ENCODE results near the gene ZNF853.
"Not testable (repeated sequence)": the region's sequence is repeated elsewhere in the genome, so short reads cannot be mapped to it uniquely, and the experiment has no call there.

The ZNF853 gene

GRCh38 chr7:6630007-6630849, 14.8 kb downstream of the ZNF853 start:
- no peak overlapping the region for H3K4me2 ChIP-seq
- H3K79me2 ChIP-seq (ENCODE audit: insufficient read depth, low read depth), result no peaks in the 10 kb centered on the region
- no peaks in the 10 kb centered on the region for H3K4me1 ChIP-seq (ENCODE audit: low read depth, poor library complexity, severe bottlenecking)
- no peak overlapping the region for H3K27ac ChIP-seq
- H3K4me3 ChIP-seq (IDR thresholded peaks at IDR 0.05; ENCODE audit: insufficient read depth, low read depth, low read length), result no peak overlapping the region
- no peak overlapping the region for H3K9ac ChIP-seq
- TF ChIP-seq CTCF (conservative IDR thresholded peaks at IDR 0.05; ENCODE audit: low read depth, low read length), result no peak
- no peaks in the 10 kb centered on the region for H3K36me3 ChIP-seq (ENCODE audit: insufficient read depth)
- H4K20me1 ChIP-seq (ENCODE audit: insufficient read depth), result no peaks in the 10 kb centered on the region
- no peak overlapping the region for H2AFZ ChIP-seq (ENCODE audit: low read depth)
- H3K27me3 ChIP-seq (ENCODE audit: insufficient read depth, low read depth), result no peaks in the 10 kb centered on the region

GRCh38 chr7:6631605-6632004, 16.2 kb downstream of the ZNF853 start:
- H4K20me1 ChIP-seq (ENCODE audit: insufficient read depth), result no peaks in the 10 kb centered on the region
- no peak for TF ChIP-seq CTCF (conservative IDR thresholded peaks at IDR 0.05; ENCODE audit: low read depth, low read length)
- no peak overlapping the region for H3K4me2 ChIP-seq

GRCh38 chr7:6634021-6634420, 18.6 kb downstream of the ZNF853 start:
- no peak for TF ChIP-seq CTCF (conservative IDR thresholded peaks at IDR 0.05; ENCODE audit: low read depth, low read length)
- Histone ChIP-seq H3K79me2 (ENCODE audit: insufficient read depth, low read depth) (no peaks in the 10 kb centered on the region), H3K4me2 (no peak overlapping the region), H4K20me1 (ENCODE audit: insufficient read depth) (no peaks in the 10 kb centered on the region), H3K9ac (no peak overlapping the region), H3K4me1 (ENCODE audit: low read depth, poor library complexity, severe bottlenecking) (no peaks in the 10 kb centered on the region), H3K4me3 (IDR thresholded peaks at IDR 0.05; ENCODE audit: insufficient read depth, low read depth, low read length) (no peak overlapping the region), H3K27me3 (ENCODE audit: insufficient read depth, low read depth) (no peaks in the 10 kb centered on the region), H2AFZ (ENCODE audit: low read depth) (no peak overlapping the region), H3K27ac (no peak overlapping the region), H3K36me3 (ENCODE audit: insufficient read depth) (no peaks in the 10 kb centered on the region)

More at GRCh38 chr7:6631605-6632004, 16.2 kb downstream of the ZNF853 start:
- Histone ChIP-seq H3K36me3 (ENCODE audit: insufficient read depth) (no peaks in the 10 kb centered on the region), H2AFZ (ENCODE audit: low read depth) (no peak overlapping the region), H3K79me2 (ENCODE audit: insufficient read depth, low read depth) (no peaks in the 10 kb centered on the region), H3K27me3 (ENCODE audit: insufficient read depth, low read depth) (no peaks in the 10 kb centered on the region), H3K4me3 (IDR thresholded peaks at IDR 0.05; ENCODE audit: insufficient read depth, low read depth, low read length) (no peak overlapping the region), H3K27ac (no peak overlapping the region), H3K9ac (no peak overlapping the region), H3K4me1 (ENCODE audit: low read depth, poor library complexity, severe bottlenecking) (no peaks in the 10 kb centered on the region)

- H3K27ac ChIP-seq; H2AFZ ChIP-seq (ENCODE audit: low read depth); H3K4me1 ChIP-seq (ENCODE audit: low read depth, poor library complexity, severe bottlenecking); H3K4me2 ChIP-seq; H3K79me2 ChIP-seq (ENCODE audit: insufficient read depth, low read depth); H3K9ac ChIP-seq; H3K36me3 ChIP-seq (ENCODE audit: insufficient read depth); H3K4me3 ChIP-seq (IDR thresholded peaks at IDR 0.05; ENCODE audit: insufficient read depth, low read depth, low read length); H3K27me3 ChIP-seq (ENCODE audit: insufficient read depth, low read depth); H4K20me1 ChIP-seq (ENCODE audit: insufficient read depth): not testable (repeated sequence)
Observed at GRCh38 chr7:6634971-6635370, 19.6 kb downstream of the ZNF853 start.

Data from KMS-11 (cell line).